GM21526 (cell line): ENCODE data around the gene GSE1.
"Not testable (repeated sequence)": the region's sequence is repeated elsewhere in the genome, so short reads cannot be mapped to it uniquely, and the experiment has no call there.

Experiments used
- ATAC-seq: cut with Tn5 transposase; IDR thresholded peaks from one replicate; pipeline ENCODE4 v1.9.1; 2021; ENCODE audit warnings: moderate library complexity; ENCODE audit not compliant: unreplicated experiment, low FRiP score

GSE1 gene

DNA sequence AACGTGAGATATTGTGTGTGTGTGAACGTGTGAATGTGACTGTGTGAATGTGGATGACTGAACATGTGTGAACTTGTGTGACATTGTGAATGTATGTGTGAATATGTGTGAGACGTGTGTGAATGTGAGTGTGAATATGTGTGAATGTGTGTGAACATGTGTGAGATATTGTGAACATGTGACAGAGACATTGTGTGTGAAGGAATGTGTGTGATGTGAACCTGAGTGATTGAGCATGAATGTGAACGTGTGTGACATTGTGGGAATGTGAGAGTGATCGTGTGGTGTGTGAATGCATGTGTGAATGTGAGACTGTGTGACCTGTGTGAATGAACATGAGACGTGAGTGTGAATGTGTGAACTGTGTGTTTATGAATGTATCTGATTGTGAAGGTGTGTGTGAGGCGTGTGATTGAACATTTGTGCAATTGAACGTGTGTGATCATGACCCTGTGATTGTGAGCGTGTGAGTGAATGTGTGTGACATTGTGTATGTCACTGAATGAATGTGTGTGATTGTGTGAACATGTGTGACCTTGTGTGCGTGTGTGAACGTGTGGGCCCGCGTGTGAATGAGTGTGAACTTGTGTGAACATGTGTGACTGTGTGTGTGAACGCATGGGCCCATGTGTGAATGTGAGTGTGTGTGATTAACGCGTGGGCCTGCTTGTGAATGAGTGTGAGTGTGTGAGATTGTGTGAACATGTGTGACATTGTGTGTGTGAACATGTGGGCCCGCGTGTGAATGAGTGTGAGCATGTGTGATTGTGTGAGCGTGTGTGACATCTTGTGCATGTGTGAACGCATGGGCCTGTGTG lies 23.2 kb upstream of the GSE1 start:
- no peak for ATAC-seq

DNA sequence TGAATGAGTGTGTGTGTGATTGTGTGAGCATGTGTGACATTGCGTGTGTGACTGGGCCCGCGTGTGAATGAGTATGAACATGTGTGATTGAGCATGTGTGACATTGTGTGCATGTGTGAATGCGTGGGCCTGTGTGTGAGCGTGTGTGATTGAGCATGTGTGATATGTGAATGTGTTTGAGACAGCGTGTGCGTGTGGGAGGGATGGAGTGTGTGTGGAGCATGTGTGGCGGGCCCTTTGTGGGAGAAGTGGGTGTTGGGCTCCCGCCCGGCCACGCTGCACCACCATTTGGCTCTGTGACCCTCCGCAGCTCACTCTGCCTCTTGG lies 22.7 kb upstream of the GSE1 start:
- no peak for ATAC-seq

DNA sequence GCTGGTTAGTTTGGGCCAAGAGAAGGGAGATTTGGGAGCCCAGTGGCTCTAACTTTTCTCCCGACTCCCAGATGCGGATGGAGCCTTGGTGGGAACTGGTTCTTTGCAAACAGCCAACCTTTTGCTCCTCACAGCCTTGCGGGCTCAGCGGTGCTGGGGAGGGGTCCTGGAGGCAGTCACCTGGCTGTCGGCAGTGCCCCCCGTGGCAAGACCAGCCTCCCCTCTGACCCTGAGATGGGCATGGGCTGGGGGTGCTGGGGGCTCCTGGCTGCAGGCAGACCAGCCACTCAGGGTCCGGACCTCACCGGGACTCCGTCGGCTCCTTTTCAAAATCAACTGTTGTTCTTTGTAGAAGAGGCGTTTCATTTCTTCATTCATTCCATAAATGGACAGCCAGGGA lies 21.7 kb upstream of the GSE1 start:
- no peak for ATAC-seq

DNA sequence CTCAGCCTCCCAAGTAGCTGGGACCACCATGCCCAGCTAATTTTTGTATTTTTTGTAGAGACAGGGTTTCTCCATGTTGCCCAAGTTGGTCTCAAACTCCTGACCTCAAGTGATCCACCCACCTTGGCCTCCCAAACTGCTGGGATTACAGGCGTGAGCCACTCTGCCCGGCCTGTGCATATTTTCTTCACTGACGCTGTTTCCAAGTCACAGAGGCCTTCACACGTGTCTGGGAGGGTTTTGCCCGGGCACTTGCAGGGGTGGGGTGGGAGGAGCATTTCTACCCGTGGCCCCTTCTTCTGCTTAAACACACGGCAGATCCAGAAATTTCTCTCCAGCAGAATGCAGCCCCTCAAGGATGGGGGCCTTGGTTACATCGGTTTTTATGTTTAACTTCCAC lies 20.8 kb upstream of the GSE1 start:
- not testable (repeated sequence) for ATAC-seq

DNA sequence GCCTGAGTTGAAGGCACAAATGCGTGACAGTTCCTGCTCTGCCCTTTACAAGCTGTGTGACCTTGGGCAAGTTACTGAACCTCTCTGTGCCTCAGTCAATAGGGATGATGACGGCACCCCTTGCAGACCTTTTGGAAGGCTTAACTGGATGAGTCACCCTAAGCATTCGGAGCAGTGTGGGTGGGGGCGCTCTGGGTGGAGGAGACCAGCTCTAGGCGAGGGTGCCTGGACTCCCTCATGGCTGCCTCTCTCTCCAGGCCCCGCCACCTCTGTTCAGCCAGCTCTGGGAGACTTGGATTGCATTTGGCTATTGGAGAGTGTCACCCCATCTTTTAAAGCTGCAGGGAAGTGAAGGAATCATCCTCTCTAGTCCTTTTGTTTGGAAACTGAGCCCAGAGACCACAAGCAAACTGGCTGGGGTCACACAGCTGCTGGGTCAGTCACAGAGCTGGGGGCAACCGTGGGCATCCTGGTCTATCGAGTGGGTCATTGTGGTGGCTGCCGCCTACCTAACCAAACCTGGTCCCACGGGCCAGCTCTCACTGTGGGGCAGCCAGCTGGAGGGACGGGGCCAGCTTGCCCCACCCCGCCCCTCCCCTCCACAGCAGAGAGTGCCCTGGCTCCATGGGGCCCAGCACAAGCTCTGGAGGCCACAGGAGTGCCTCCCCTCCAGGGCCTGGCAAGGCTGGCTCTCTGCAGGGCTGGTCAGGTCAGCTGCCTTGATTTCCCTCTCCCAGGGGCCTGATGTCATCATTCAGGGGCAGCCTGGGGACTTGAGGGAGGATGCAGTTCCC lies 20.2 kb upstream of the GSE1 start:
- ATAC-seq = no peak

DNA sequence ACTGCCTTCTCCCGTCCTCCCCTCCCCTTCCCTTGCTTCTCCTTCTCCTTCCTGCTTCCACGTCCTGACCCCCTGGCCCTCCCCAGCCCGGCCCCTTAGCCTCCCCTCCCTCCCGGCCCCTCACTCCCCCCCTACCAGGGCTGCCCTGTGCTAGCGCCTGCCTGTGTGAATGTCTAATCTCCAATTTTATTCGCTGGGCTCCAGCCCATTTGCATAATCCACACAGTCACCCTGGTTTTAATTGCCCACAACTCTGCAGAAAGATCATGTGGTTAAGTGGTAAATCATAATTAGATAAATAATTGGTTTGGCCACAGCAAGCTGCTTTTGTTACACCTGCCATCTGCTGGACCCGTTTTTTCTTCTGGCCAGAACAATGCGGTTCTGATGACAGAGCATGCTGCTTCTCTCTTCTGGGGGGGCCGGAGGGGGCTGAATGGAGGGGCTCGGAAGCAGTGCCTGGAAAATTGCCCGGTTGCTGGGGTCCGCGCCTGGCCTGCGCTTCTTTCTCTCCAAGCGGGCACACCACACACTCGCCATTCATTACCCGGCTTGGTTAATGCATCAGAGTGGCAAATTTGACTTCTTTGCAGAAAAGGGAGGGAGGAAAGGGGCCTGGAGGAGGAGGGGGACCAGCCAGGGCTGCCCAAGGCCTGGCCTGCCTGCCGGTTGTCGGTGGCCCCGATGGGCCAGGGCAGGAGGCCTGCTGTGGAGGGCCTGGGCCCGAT lies 19.5 kb upstream of the GSE1 start:
- no peak for ATAC-seq

DNA sequence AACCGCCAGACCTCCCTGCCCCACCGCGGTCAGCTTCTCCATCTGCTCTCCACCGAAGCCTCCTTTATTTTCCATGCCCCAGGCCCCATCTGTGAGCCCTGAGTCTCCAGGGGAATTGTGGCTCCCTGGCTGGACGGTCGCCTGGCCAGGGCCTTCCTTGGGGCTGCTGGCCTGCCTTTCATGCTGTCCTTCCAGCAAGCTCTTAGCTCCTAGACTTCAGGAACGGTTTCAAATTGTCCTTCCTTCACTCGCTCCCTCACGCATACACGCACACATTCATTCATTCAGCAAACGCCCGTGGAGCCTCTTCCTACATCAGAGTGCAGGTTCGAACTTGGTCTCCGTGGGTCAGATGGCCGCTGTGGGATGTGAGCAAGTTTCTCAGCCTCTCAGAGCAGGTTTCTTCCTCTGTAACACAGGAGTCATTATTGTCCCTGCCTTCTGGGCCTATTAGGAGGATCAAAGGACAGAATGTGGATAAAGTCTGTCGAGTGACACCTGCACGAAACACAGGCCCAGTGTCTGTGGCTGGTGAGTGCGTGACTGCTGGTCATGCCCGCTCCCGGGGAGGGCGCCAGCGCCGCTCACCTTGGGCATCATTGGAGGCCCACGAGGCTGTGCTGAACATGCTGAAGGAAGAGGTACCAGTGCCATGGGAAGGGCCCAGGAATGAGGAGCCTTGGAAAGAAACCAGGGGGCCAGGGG lies 18.7 kb upstream of the GSE1 start:
- no peak for ATAC-seq

DNA sequence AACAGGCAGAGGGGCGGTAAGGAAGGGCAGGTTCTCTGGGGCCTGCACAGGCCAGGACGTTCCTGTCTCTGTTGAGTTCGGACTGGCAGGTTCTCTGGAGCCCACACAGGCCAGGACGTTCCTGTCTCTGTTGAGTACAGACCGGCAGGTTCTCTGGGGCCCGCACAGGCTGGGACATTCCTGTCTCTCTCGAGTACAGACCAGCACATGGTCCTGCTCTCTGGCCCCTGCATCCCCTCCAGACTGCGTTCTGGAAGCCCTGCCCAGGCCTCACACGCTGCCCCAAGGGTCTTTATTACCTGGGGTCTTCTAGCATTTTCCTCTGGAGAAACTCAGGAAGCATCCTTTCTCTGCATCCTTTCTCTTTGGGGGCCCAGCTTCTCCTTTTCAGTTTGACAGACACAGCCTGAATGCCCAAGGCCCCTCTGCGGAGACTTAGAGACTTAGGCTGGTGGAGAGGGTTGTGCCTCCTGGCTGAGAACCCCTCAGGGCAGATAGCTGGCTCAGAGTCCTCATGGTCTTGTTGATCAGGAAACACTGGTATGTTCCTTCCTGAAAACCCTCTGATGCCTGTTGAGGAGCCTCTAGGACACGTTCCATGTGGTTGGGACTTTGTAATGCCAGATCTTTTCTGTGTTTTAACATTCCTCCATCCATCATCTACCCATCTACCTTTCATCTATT lies 18.0 kb upstream of the GSE1 start:
- ATAC-seq = no peak

DNA sequence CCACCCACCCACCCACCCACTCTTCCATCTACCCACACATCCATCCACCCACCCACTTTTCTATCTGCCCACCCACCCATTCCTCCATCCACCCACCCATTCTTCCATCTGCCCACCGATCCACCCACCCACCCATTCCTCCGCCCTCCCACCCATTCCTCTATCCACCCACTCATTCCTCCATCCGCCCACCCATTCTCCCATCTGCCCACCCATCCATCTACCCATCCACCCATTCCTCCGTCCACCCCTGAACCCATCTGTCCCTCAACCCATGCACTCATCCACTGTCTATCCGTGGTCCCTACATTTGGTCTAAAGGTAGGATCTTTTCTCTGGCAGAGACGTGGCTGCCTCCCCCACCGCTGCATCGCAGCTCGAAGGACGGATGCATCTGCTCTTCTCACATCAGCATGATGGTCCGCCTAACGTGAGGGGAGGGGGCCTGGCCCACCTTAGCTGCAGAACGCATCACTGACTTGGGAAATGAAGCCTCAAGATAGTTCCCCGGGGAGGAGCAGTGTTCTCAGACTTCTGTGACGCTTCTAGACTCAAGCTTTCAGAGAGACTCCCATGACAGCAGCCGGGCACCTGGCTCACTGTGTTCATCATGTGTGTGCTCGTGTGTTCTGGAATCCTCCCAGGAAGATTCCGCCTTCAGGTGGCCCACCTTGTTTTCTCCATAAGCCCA lies 17.2 kb upstream of the GSE1 start:
- no peak for ATAC-seq

DNA sequence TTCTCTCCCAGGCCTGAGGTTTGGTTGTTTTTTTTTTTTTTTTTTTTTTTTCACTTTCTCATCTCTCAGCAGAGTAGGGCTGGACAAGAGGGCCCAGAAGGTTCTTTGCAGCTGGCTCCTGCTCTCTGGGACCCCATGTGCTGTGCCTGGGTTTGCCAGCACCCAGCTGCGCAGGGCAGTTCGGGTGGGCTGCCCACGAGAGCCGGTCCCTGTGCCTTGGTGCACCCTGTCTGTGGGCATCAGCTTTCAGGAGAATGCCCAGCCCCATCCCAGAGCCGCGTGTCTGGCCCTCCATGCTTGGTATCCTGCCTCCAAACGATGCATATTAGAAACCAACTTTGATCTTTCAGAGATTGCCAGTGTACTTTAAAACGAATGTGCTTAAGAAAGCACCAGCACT lies 15.0 kb upstream of the GSE1 start:
- no peak for ATAC-seq

DNA sequence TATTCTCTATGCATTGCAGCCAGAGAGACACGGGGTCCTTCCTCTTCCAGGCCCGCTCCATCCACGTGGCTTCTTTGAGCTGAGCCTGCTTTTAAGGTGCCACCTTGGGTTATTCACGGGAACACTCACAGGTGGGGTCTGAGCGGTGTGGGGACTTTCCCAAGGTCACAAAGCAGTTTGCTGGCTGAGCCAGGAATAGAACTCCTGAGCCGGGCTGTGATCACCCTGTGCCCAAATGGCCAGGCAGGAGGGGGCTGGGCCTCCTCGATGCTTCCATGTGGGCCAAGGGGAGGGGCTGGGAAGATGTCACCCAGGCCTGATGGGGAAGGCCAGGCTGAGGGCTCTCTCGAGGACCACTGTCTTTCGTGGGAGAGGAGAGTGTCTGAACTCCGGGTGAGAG lies 13.0 kb upstream of the GSE1 start:
- ATAC-seq = no peak

DNA sequence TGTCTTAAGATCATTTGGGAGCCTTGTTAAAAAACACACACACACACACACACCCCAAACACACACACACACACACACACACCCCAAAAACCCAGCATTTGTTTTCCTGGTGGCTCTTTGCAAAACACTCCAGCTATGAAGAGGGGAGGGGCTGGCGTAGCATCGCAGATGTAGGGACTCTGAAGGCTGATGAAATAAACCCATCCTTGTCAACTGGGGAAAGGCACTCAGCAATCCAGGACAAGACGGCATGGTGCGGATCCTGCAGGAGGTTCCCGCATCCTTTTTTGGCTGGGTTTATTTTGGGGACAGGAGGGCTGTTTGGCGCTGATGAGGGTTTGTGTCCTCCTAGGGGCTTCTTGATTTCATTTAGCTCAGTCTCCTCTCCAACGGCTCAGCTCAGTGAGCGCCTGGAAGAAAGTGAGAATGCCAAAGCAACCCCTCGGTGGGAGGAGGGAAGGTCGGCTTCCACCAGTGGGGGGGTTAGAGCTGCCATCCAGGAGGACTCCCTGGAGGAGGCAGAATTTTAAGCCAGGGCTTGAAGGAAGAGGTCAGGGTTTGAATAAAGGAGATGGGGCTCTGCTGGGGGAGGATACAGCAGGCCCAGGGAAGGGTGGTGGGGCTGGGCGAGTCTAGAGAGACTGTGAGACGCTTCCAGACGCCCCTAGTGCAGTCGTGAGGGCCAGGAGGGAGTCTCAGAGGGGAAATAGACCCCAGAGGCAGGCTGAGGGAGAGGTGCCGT lies 12.4 kb upstream of the GSE1 start:
- no peak for ATAC-seq

DNA sequence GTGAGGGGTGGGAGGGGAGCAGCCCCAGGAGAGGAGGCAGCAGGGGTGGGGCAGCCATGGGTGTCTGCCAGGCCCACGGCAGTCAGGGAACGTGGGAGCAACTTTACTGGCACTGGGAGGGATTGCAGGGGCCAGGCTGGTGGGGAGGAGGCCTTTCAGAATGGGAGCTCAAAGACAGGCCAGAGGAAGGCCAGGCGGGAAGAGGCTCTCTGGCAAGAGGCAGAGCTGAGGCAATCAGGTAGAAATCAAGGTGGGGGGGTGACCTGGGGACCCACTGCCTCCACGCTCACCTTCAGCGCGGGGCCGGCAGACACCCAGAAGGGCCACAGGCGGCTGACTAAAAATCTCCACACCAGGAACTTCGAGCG lies 11.9 kb upstream of the GSE1 start:
- no peak for ATAC-seq

DNA sequence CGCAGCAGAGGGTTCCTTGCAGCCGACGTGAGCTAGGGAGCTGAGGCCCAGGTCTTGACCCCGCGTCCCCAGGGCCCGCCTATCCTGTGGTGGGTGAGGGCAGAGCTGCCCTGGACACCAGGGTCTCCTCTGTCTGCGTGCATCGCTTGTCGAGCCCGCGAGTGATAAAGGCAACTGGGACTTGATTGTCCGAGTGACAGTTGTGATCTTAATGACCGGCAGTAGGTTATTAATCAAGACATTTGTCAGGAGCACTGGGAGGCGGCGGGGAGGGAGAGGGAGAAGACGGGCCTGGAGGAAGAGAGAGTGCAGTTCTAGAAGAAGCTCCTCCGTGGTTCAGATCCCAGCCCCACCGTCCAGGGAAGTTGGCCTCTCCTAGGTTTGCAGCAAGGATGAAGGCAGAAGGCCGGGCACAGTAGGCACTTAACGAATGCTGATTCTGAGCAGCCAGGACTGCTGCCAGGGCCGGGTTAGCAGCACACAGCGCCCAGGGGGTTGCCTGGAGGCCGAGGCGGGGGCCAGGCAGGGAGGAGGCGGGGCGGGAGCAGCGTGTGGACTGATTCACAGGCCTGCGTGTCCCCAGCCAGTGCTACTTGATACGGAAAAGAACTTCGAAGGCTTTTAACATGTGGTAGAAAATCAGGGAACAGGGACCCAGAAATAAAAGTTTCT lies 11.3 kb upstream of the GSE1 start:
- no peak for ATAC-seq

DNA sequence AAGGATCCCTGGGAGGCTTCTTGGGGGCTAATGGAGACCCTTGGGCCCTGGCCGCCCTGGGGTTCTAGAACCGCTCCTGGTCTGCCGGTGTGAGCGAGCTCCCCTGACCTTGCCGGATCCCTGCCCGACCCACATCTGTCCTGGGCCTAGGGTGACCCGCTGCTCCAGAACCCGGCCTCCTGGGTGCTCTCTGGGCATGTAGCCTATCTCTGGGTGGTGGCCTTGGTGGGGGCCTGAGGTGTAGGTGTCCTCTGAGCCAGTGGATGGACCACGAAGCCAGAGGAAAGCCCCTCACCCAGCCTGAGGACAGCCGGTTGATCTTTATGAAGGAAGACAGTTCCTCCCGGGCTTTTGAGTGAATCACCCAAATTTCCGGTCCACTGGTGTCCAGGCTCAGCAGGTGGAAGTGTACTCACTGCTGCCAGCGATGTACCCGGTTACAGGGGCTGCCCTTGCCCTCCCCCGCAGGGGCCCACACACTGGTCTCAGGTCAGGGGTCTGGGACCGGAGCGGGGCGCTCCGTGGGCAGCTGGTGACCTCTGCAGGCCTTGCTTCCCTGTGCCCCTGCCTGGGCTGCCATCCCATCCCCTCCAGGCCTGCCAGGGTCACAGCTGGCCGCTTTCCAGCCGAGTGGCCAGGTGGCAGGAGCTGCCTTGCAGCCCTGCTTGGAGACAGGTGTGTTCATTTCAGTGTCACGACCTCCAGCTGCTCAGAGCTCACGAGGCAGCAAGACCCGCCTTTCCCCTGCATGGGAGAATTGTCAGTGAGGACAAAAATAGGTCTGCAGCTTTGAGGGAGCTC lies 10.5 kb upstream of the GSE1 start:
- no peak for ATAC-seq

DNA sequence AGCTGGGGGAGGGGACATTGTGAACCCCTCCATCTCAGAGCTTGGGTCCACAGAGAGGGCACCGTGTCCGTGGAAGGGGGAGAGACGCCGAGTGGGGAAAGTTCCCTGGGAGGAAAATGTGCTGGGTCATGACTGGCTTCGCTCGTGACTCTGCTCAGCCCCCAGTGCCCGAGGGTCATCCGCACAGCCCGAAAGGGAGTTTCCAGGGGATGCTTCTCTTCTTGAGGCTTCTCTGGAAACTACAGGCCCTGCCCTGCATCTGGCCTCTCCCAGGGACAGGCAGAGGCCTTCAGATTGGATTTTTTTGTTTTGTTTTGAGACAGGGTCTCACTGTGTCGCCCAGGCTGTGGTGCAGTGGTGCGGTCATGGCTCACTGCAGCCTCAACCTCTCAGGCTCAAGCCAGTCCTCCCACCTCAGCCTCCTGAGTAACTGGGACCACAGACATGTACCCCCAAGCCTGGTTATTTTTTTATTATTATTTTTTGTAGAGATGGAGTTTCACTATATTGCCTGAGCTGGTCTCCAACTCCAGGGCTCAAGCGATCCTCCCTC lies 9.8 kb upstream of the GSE1 start:
- no peak for ATAC-seq

DNA sequence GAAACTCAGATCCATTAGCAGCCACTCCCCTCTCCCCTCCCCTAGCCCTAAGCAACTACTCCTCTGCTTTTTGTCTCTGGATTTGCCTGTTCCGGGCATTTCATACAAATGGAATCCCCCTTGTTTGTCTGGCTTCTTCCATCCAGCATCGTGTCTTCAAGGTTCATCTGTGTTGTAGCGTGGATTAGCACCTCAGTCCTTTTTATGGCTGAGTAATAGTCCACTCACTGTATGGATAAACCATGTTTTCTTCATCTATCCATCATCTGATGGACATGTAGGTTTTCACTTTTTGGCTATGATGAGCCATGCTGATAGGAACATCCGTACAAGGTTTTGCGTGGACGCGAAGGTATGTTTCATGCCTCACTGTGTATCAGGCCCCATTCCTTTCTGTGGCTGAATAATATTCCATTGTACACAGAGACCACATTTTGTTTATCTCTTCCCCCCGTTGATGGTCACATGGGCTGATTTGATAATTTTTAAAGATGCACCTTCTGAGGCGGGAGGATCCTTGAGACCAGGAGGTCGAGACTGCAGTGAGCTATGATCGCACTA lies 8.9 kb upstream of the GSE1 start:
- no peak for ATAC-seq
